GM18498 (cell line): ENCODE data around the gene TRAPPC3L.
A peak's percentile ranks its signal among the peaks of the same experiment; 100 is the strongest.
"Not testable (repeated sequence)": the region's sequence is repeated elsewhere in the genome, so short reads cannot be mapped to it uniquely, and the experiment has no call there.

Source experiments
- ATAC-seq: cut with Tn5 transposase; IDR thresholded peaks from one replicate; pipeline ENCODE4 v1.9.1; 2021; ENCODE audit warnings: mild to moderate bottlenecking, moderate library complexity; ENCODE audit not compliant: unreplicated experiment

TRAPPC3L gene

GRCh38 chr6:116515141-116515540 is 30.3 kb downstream of the TRAPPC3L start:
- no peak for ATAC-seq

DNA sequence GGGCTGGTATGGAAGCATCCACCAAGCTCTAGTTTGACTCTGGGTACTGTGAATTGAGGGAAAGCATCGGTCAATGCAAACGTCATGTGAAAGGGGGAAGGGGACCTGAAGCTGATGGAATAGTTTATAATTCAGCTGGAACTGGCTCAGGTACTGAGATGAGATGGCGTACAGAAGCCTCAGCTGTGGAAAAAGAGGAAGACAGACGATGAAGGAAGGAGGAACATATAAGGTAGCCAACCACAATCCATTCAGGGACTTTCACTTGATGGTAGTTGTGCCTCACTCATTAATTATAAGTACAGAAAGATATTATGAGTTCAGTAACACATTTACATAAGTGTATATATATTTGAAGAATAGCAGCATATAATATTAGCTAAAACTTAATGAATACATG is 31.4 kb downstream of the TRAPPC3L start:
- ATAC-seq, result no peak

- no peak for ATAC-seq
Observed at GRCh38 chr6:116513224-116513875, 32.1 kb downstream of the TRAPPC3L start.

- no peak for ATAC-seq
Observed at GRCh38 chr6:116512734-116513133, 32.8 kb downstream of the TRAPPC3L start.

GRCh38 chr6:116512111-116512559 is 33.3 kb downstream of the TRAPPC3L start:
- peak; percentile 91 for ATAC-seq

DNA sequence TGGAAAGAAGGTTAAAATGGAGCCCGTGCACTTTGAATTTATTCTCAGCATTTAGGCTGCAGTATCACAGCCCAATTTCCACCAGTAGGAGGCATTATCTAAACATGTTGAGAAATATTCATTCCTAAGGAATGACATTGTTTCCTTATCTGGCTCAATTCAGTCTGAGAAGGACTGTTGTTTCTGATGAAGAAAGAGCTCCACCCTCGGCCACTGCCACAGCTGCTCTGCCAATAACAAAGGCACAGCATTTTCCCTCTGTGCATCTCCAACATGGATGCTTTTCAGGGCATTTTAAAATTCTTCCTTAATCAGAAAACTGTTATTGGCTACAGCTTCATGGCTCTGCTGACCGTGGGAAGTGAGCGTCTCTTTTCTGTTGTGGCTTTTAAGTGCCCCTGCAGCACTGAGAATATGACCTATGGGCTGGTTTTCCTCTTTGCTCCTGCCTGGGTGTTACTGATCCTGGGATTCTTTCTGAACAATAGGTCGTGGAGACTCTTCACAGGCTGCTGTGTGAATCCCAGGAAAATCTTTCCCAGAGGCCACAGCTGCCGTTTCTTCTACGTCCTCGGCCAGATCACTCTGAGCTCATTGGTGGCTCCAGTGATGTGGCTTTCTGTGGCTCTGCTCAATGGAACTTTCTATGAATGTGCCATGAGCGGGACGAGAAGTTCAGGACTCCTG is 33.9 kb downstream of the TRAPPC3L start, which contains the start of gene CALHM5:
TSS of gene CALHM5 (plus strand) at position 216 of the 687 bp plus-strand sequence. CDS start at position 274, 58 bp downstream.
- no peak for ATAC-seq

DNA sequence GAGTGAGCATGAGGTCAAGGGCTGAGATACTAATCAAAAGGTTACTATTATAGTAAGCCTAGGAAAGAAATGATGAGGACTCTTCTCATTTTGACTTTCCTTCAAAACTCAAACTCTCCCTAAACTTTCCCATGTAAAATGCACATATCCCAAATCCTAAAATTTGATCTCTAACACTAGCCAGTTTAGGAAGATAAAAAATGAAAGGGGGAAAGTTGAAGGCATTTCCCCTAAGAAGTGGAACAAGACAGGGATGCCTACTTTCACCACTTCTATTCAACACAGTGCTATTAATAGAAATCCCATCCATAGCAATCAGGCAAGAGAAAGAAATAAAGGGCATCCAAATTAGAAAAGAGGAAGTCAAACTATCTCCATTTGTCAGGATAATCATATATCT is 37.0 kb downstream of the TRAPPC3L start:
- ATAC-seq, result no peak

- no peak for ATAC-seq
Observed at GRCh38 chr6:116507324-116507723, 38.2 kb downstream of the TRAPPC3L start.

DNA sequence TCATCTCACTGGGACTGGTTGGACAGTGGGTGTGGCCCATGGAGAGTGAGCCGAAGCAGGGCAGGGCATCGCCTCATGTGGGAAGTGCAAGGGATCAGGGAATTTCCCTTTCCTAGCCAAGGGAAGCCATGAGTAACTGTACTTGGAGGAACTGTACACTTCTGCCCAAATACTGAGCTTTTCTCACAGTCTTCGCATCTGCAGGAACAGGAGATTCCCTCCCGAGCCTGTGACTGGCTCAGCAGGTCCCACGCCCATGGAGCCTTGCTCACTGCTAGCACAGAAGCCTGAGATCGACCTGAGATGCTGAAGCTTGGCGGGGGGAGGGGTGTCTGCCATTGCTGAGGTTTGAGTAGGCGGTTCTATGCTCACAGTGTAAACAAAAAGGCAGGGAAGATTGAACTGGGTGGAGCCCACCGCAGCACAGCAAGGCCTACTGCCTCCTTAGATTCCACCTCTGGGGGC is 44.5 kb downstream of the TRAPPC3L start:
- no peak for ATAC-seq

DNA sequence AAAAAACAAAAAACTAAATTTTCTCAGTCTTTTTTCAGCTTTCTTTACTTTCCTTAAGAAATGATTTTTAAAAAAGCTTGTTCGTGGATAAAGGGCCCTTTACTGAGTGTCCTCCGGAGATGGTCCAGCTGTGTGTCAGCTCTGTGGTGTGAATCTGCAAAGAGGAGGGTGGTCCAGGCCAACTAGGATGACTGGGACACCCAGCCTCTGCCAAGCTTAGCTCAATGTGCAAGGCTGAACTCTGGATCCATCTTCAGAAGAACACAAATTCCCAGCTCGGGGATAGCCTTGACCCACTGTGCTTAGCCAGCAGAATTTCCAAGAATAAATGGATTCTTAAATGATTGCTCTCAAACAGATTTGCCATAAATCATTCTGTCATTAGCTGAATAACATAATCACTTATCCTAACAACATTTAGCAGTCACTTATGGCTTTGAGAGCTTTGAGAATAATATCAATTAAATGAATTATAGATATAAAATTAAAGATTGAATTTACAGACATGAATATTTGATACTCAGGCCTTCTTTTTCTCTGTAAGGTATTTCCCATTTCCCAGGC is 48.3 kb downstream of the TRAPPC3L start:
- no peak for ATAC-seq

DNA sequence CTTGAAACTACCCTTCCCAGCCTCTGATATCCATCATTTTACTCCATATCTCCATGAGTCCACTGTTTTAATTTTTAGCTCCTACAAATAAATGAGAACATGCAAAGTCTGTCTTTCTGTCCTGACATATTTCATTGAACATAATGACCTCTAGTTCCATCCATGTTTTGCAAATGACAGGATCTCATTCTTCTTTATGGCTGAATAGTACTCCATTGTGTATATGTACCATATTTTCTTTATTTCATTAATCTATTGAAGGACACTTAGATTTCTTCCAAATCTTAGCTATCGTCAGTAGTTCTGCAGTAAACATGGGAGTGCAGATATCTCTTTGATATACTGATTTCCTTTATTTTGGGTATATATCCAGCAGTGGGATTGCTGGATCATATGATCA is 50.3 kb downstream of the TRAPPC3L start:
- ATAC-seq, result not testable (repeated sequence)

DNA sequence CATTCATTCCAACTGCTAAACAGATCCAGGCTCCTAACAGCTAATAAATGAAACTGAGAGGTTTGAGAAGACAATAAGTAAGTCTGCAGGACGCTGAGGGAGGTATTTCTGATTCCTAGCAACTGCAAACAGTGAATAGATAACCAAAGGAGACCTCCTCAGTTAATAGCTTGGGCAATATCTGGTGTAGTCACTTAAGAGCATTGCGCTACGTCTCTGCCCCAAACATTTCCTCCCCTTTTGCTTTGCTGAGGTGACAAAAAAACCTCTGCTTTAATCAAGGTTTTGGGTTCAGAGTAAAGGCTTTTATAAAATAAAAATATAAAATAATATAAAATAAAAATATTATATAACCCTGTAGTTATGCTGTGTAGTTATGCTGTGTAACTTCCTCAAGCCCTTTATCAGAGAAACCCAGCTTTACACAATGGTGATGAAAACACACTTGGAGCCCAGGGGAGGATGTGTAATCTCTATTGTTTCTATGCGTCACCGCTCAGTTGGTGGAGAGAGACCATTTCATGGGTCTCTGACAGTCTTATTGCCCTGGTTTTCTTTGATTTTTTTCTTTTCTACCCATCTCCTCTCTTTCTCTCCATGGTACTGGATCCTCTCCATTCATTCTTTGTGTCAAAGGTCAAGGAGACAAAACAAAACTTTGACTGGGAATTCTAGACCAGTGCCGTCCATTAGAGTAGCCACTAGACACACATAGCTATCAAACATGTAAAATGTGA is 53.0 kb downstream of the TRAPPC3L start:
- ATAC-seq, result no peak

GRCh38 chr6:116491610-116492330 is 53.7 kb downstream of the TRAPPC3L start:
- ATAC-seq, result no peak

- ATAC-seq, result no peak
Observed at GRCh38 chr6:116485559-116486184, 59.8 kb downstream of the TRAPPC3L start.

DNA sequence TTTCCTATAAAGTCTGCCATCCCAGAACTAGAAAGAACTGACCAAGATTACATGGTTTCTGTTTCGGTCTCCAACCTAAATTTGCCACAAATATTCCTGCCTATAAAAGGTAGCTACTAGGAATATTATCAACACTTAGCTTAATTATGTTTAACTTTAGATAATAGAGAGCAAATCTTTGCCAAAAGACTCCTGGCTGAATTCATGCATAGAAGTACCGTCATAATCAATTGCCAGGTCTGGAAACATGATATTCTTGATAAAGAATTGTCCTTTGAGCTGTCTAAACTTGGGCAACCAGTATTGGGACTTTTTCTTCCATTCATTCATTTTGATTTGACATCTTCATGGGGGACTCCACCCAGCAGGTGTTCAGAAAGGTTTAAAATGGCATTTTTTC is 61.9 kb downstream of the TRAPPC3L start:
- ATAC-seq, result no peak

GRCh38 chr6:116482780-116483179 is 62.7 kb downstream of the TRAPPC3L start:
- no peak for ATAC-seq

DNA sequence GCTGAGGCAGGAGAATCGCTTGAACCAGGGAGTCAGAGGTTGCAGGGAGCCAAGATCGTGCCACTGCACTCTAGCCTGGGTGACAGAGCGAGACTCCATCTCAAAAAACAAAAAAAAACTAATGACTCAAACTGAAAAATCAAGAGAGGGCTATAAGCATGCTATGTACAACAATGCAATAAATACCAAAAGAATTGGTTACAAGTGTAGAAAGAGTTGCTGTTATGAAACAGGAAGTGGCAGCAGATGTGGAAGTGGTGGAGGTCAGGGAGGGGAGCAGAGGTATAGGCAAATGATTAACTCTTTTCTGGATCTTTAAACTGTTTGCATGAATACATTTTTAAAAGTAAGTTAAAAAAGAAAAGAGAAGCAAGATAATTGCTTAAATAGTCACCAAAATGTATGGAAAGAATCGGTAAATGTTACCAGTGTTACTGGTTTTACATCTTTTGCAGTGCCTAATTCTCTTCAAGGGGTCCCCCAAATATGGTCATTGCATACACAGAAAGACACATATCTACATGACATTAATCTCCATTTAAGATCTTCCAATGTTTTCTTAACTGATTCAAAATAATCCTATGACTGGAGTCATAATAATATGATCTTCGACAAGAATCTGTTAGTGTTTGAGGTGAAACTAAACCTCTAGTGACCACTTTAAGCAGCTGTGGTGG is 69.3 kb downstream of the TRAPPC3L start:
- peak; percentile 100 for ATAC-seq

GRCh38 chr6:116475141-116475540 is 70.3 kb downstream of the TRAPPC3L start:
- ATAC-seq, result no peak

DNA sequence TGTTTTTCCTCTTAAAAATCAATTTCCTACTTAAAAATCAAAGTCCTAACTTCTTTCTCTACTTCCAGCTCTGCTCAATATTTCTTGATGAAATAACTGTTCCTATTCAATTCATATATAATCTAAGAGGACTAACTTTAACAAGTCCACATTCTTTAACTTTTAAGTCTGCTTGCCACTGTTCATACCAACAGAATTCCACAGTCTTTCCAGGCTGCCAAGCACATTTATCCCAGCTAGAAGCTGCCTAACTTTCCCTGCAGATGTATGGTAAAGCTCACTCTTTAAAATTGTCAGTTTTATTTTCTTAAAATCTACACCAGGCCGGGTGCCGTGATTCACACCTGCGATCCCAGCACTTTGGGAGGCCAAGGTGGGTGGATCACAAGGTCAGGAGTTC is 72.8 kb downstream of the TRAPPC3L start:
- ATAC-seq, result no peak

DNA sequence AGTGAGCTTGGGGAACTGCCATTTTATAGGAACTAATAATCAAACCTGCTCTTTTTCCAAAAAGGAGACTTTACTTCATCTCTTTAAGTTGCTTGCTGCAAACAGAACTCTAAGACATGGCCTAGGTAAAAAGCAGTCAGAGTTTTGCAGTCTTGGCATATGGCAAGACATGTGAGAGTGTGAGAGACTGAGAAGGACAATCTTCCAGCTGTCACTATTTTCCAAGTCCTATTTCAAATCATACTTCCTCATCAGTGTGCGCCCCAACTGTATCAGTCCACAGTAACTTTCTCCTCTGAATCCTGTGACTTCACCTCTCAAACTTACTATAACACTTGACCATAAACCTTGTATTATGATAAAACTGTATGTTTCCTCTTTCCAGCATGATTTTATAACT is 74.0 kb downstream of the TRAPPC3L start:
- ATAC-seq, result no peak
